Neuronal stem cell (in vitro differentiated cells): ENCODE data around the gene P3H2.

Source experiments
- DNase-seq: peaks from one replicate; pipeline ENCODE4 v3.0.0-alpha.2; 2013; ENCODE audit warnings: low spot score
- H2AFZ ChIP-seq: one replicate; pipeline ENCODE4 v1.6.1; 2013; ENCODE audit warnings: mild to moderate bottlenecking, low read length, inconsistent platforms
- H2AK5ac ChIP-seq: 2 replicates; pipeline ENCODE4 v1.6.1; 2013; ENCODE audit warnings: low read depth, mild to moderate bottlenecking, inconsistent platforms, low read length, moderate library complexity, mixed read lengths
- H2BK120ac ChIP-seq: 2 replicates; pipeline ENCODE4 v1.6.1; 2013; ENCODE audit warnings: low read depth, mild to moderate bottlenecking, inconsistent platforms, low read length, moderate library complexity, mixed read lengths
- H2BK12ac ChIP-seq: one replicate; pipeline ENCODE4 v1.6.1; 2013; ENCODE audit warnings: low read length, inconsistent platforms
- H2BK15ac ChIP-seq: 2 replicates; pipeline ENCODE4 v1.6.1; 2013; ENCODE audit warnings: mild to moderate bottlenecking, low read length, inconsistent platforms, mixed read lengths
- H2BK5ac ChIP-seq: one replicate; pipeline ENCODE4 v1.6.1; 2013; ENCODE audit warnings: inconsistent platforms, mild to moderate bottlenecking, low read length, moderate library complexity
- H3K14ac ChIP-seq: one replicate; pipeline ENCODE4 v1.6.1; 2013; ENCODE audit warnings: low read length, inconsistent platforms
- H3K18ac ChIP-seq: 2 replicates; pipeline ENCODE4 v1.6.1; 2013; ENCODE audit warnings: low read length, inconsistent platforms
- H3K23ac ChIP-seq: 2 replicates; pipeline ENCODE4 v1.6.1; 2013; ENCODE audit warnings: low read depth, mild to moderate bottlenecking, mixed read lengths, low read length, inconsistent platforms; ENCODE audit not compliant: poor library complexity
- H3K27ac ChIP-seq: replicated peaks from 3 replicates; pipeline ENCODE4 v1.5.1; 2013; ENCODE audit warnings: low read length, inconsistent platforms
- H3K27me3 ChIP-seq, 3 experiments: 2 replicates each; pipeline ENCODE4 v1.6.1; 2013; ENCODE audit warnings: low read length in 3 of 3, mild to moderate bottlenecking in 2 of 3, inconsistent platforms in 1 of 3, low read depth in 1 of 3, mixed read lengths in 1 of 3, moderate library complexity in 1 of 3; ENCODE audit not compliant: control insufficient read depth in 3 of 3, insufficient read depth in 3 of 3
- H3K36me3 ChIP-seq, 2 donors: replicated peaks in 1 of 2; 2 replicates each; pipeline ENCODE4 v1.6.1; 2013; ENCODE audit warnings: low read length in 2 of 2; ENCODE audit not compliant: control insufficient read depth in 2 of 2, insufficient read depth in 2 of 2
- H3K4ac ChIP-seq: 2 replicates; pipeline ENCODE4 v1.6.1; 2013; ENCODE audit warnings: inconsistent platforms, mild to moderate bottlenecking, low read length, moderate library complexity
- H3K4me1 ChIP-seq, 2 donors: 1 replicate in 1 of 2; 2 replicates in 1 of 2; pipeline ENCODE4 v1.6.1; 2013; ENCODE audit warnings: low read length in 2 of 2, low read depth in 1 of 2; ENCODE audit not compliant: control insufficient read depth in 2 of 2, insufficient read depth in 1 of 2
- H3K4me2 ChIP-seq: one replicate; pipeline ENCODE4 v1.6.1; 2013; ENCODE audit warnings: mild to moderate bottlenecking, low read length, inconsistent platforms; ENCODE audit not compliant: insufficient read depth, poor library complexity, severe bottlenecking
- H3K4me3 ChIP-seq, 2 donors: 2 replicates each; pipeline ENCODE4 v1.5.1; 2013; ENCODE audit warnings: low read length in 2 of 2, mild to moderate bottlenecking in 2 of 2, inconsistent platforms in 1 of 2, moderate library complexity in 1 of 2
- H3K79me1 ChIP-seq: one replicate; pipeline ENCODE4 v1.6.1; 2013; ENCODE audit warnings: low read depth, mild to moderate bottlenecking, inconsistent platforms, low read length, moderate library complexity
- H3K9ac ChIP-seq: one replicate; pipeline ENCODE4 v1.6.1; 2013; ENCODE audit warnings: mild to moderate bottlenecking, low read depth, low read length, inconsistent platforms; ENCODE audit not compliant: poor library complexity
- H3K9me3 ChIP-seq, 2 donors: replicated peaks in 1 of 2; 2 replicates each; pipeline versions ENCODE3 to v1.6.1; 2013; ENCODE audit warnings: low read length in 2 of 2, mild to moderate bottlenecking in 2 of 2, inconsistent platforms in 1 of 2, low read depth in 1 of 2, mixed read lengths in 1 of 2, moderate library complexity in 1 of 2; ENCODE audit not compliant: control insufficient read depth in 2 of 2, insufficient read depth in 1 of 2
- H4K8ac ChIP-seq: one replicate; pipeline ENCODE4 v1.6.1; 2013; ENCODE audit warnings: low read depth, mild to moderate bottlenecking, inconsistent platforms, low read length, moderate library complexity
- H4K91ac ChIP-seq: one replicate; pipeline ENCODE4 v1.6.1; 2013; ENCODE audit warnings: low read length, low read depth, mild to moderate bottlenecking, inconsistent platforms; ENCODE audit not compliant: poor library complexity
- WGBS, 2 donors: extraction: QIAGEN DNeasy Blood & Tissue Kit; methylation state at CpG; one replicate each; pipeline ENCODE4 v1.1.7; 2013; ENCODE audit warnings: missing lambda C conversion rate in 2 of 2, mixed read lengths in 1 of 2; ENCODE audit not compliant: insufficient read length in 2 of 2, insufficient replicate concordance in 1 of 2; ENCODE audit errors: extremely low coverage in 2 of 2; 5-methylcytosine and 5-hydroxymethylcytosine counted together

P3H2 gene

GRCh38 chr3:189990826-189991225 is 129.9 kb downstream of the P3H2 start:
- Histone ChIP-seq H3K14ac (no peak overlapping the region), H2BK12ac (no peak overlapping the region), H3K4me2 (no peak overlapping the region), H2BK5ac (no peak overlapping the region), H4K8ac (no peak overlapping the region), H3K9ac (no peak overlapping the region), H3K9me3 (no peaks in the 10 kb centered on the region), H3K79me1 (no peaks in the 10 kb centered on the region), H3K36me3 (peaks cover 0 to 15% of the 10 kb centered on the region in 2 donors), H2AFZ (no peak overlapping the region), H3K27ac (no peak overlapping the region), H2AK5ac (no peak overlapping the region), H3K27me3 (no peaks in the 10 kb centered on the region), H3K4me3 (no peak overlapping the region), H3K4ac (no peak overlapping the region), H2BK120ac (no peak overlapping the region), H3K23ac (no peak overlapping the region), H2BK15ac (no peak overlapping the region), H3K4me1 (no peaks in the 10 kb centered on the region), H4K91ac (no peak overlapping the region), H3K18ac (no peak overlapping the region)
- no CpG with 5 or more reads among the region's 5 CpGs for WGBS, 2 donors
- DNase-seq, result no peak

- H3K36me3 ChIP-seq, result peaks cover 0 to 16% of the 10 kb centered on the region in 2 donors
Measured at GRCh38 chr3:189988854-189989253, 131.8 kb downstream of the P3H2 start.

GRCh38 chr3:189988322-189988721 is 132.4 kb downstream of the P3H2 start:
- Histone ChIP-seq H2AK5ac (no peak overlapping the region), H2BK15ac (no peak overlapping the region), H3K4me2 (no peak overlapping the region), H3K27ac (no peak overlapping the region), H3K36me3 (peaks cover 0 to 16% of the 10 kb centered on the region in 2 donors), H3K4me3 (no peak overlapping the region), H2BK5ac (no peak overlapping the region), H3K4me1 (no peaks in the 10 kb centered on the region), H3K9me3 (no peaks in the 10 kb centered on the region), H3K27me3 (no peaks in the 10 kb centered on the region), H2AFZ (no peak overlapping the region), H3K23ac (no peak overlapping the region), H4K8ac (no peak overlapping the region), H2BK120ac (no peak overlapping the region), H3K14ac (no peak overlapping the region), H2BK12ac (no peak overlapping the region), H3K4ac (no peak overlapping the region), H3K9ac (no peak overlapping the region), H3K79me1 (no peaks in the 10 kb centered on the region), H3K18ac (no peak overlapping the region), H4K91ac (no peak overlapping the region)
- DNase-seq, result no peak
- no CpG with 5 or more reads among the region's 3 CpGs for WGBS, 2 donors

More at GRCh38 chr3:189988854-189989253, 131.8 kb downstream of the P3H2 start:
- H4K8ac ChIP-seq, result no peak overlapping the region
- no peak overlapping the region for H2AFZ ChIP-seq
- H3K9me3 ChIP-seq, result no peaks in the 10 kb centered on the region
- H3K4ac ChIP-seq, result no peak overlapping the region
- no CpG with 5 or more reads among the region's 12 CpGs for WGBS, 2 donors
- no peak overlapping the region for H3K27ac ChIP-seq
- no peak overlapping the region for H2AK5ac ChIP-seq
- H3K23ac ChIP-seq, result no peak overlapping the region
- no peak overlapping the region for H2BK15ac ChIP-seq
- H3K4me1 ChIP-seq, result no peaks in the 10 kb centered on the region
- H2BK12ac ChIP-seq, result no peak overlapping the region
- no peak overlapping the region for H2BK5ac ChIP-seq
- no peak overlapping the region for H3K4me2 ChIP-seq
- no peak overlapping the region for H3K18ac ChIP-seq
- H3K4me3 ChIP-seq, result no peak overlapping the region
- H3K79me1 ChIP-seq, result no peaks in the 10 kb centered on the region
- H3K9ac ChIP-seq, result no peak overlapping the region
- H4K91ac ChIP-seq, result no peak overlapping the region
- H3K27me3 ChIP-seq, result no peaks in the 10 kb centered on the region
- no peak overlapping the region for H2BK120ac ChIP-seq
- no peak overlapping the region for H3K14ac ChIP-seq
- DNase-seq, result no peak

DNA sequence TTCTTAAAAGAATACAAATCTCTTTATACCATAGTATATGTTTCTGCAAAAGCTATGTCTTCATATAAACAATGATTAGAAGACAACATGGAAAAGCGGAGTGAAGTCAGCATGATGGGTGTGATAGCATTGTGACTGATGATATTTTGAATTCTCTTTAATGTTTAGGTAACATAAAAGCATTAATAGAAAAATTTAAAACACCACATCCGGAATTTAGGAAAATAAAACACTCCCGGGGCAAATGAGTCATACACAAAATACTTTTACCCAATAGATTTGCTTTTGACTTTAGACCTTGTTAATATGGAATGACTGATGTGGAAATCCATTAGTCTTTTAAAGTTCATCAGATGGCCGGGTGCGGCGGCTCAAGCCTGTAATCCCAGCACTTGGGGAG is 134.7 kb downstream of the P3H2 start:
- Histone ChIP-seq H2BK15ac (no peak overlapping the region), H3K9ac (no peak overlapping the region), H4K91ac (no peak overlapping the region), H3K4ac (no peak overlapping the region), H3K23ac (no peak overlapping the region), H3K27ac (no peak overlapping the region), H3K36me3 (peaks cover 0 to 25% of the 10 kb centered on the region in 2 donors), H2BK5ac (no peak overlapping the region), H2BK120ac (no peak overlapping the region), H3K18ac (no peak overlapping the region), H4K8ac (no peak overlapping the region), H3K14ac (no peak overlapping the region), H2AFZ (no peak overlapping the region), H3K27me3 (no peaks in the 10 kb centered on the region), H2BK12ac (no peak overlapping the region), H2AK5ac (no peak overlapping the region), H3K4me3 (no peak overlapping the region), H3K9me3 (no peaks in the 10 kb centered on the region), H3K79me1 (no peaks in the 10 kb centered on the region), H3K4me1 (no peaks in the 10 kb centered on the region), H3K4me2 (no peak overlapping the region)
- no peak for DNase-seq
- WGBS, 2 donors, result no CpG with 5 or more reads among the region's 6 CpGs
